ENCODE data around the gene PPP4R4.

DNA sequence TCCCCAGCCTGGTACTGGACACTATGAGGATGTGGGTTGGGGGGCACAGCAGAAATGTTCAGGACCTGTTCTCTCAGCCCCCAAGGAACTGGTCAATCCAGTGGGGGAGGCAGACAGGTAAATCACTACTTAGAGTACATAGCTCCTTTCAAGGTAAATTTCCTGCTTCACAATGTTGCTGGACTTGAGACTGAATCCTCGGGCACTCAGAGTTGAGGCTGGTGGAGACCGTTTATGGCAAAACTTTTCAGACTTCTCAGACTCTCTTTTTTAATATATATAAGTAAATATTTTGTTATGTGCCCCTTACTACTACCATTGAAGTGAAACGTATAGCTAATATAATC lies 119.4 kb downstream of the PPP4R4 start:
- no peak for TF ChIP-seq POLR2A (IDR thresholded peaks at IDR 0.05; ENCODE audit: low read length)
- no peak for TF ChIP-seq GATA1 (IDR thresholded peaks at IDR 0.05; ENCODE audit: low read depth, low read length)

All from erythroblast (primary cell).